ENCODE data around the gene COX7A2L. TPM values are rescaled to one million over a fixed set of nuclear protein-coding genes. Genes with fewer than 3 reads are reported as not detected.
A peak's percentile ranks its signal among the peaks of the same experiment; 100 is the strongest.
"Not testable (repeated sequence)": the region's sequence is repeated elsewhere in the genome, so short reads cannot be mapped to it uniquely, and the experiment has no call there.

The COX7A2L gene
- total and polyA plus RNA-seq, 4 experiments from 2014 or later = 77.2 to 267 (median 124) TPM

DNA sequence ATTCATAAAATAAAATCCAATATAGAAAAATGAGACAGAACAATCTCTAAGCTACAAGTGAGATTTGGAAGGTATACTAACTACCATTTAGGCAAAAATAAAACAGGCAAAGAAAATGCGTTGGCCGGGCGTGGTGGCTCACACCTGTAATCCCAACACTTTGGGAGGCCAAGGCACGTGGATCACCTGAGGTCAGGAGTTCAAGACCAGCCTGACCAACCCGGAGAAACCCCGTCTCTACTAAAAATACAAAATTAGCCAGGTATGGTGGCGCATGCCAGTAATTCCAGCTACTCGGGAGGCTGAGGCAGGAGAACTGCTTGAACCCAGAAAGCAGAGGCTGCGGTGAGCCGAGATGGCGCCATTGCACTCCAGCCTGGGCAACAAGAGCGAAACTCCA is 13.5 kb downstream of the COX7A2L start:
- H3K4me1 ChIP-seq (ENCODE audit: insufficient read depth, low read length); DNase-seq; H3K9me3 Mint-ChIP-seq; H3K9me3 ChIP-seq (ENCODE audit: control insufficient read depth in 1 of 2, low read length in 2 of 2); H3K4me3 ChIP-seq (ENCODE audit: low read length in 2 of 2); H3K27ac ChIP-seq (ENCODE audit: low read depth, low read length); H3K27me3 ChIP-seq (ENCODE audit: insufficient read depth, low read length); POLR2A ChIA-PET (ENCODE audit: partially characterized antibody); intact Hi-C loops (cut with micrococcal nuclease); H3K27me3 Mint-ChIP-seq; H3K4me3 Mint-ChIP-seq: not testable (repeated sequence)
- Mint-ChIP-seq H3K27ac (peak overlapping the region in 1 of 7 donors; percentile 49), H3K36me3 (peaks cover 44 to 73% of the 10 kb centered on the region in 2 donors), H3K4me1 (peaks cover 12 to 30% (median 19%) of the 10 kb centered on the region in 4 donors)
- CTCF ChIA-PET (ENCODE audit: partially characterized antibody) = interaction anchor here (1.3 kb wide), 1 partner anchor 10 kb away, joined by 3 read pairs; no protein-coding TSS in a partner anchor
- H3K36me3 ChIP-seq (ENCODE audit: insufficient read depth, low read length) = peaks cover 24% of the 10 kb centered on the region

DNA sequence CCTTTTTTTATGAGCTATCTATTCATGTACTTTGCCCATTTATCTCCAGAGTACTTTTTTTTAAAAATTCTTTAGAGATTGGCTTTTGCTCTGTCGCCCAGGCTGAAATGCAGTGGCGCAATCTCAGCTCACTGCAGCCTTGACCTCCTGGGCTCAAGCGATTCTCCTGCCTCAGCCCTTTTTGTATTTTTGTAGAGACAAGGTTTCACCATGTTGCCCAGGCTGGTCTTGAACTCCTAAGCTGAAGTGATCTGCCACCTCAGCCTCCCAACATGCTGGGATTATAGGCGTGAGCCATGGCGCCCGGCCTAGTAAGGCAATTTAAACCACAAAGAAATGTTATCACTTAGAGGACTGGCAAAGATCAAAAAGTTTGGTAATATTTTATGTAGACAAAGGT is 14.2 kb downstream of the COX7A2L start:
- H3K27me3 ChIP-seq (ENCODE audit: insufficient read depth, low read length); H3K27me3 Mint-ChIP-seq; H3K27ac Mint-ChIP-seq; H3K4me3 ChIP-seq (ENCODE audit: low read length in 2 of 2); H3K4me3 Mint-ChIP-seq; intact Hi-C loops (cut with micrococcal nuclease); H3K27ac ChIP-seq (ENCODE audit: low read depth, low read length); DNase-seq; H3K9me3 Mint-ChIP-seq; H3K9me3 ChIP-seq (ENCODE audit: control insufficient read depth in 1 of 2, low read length in 2 of 2): not testable (repeated sequence)
- H3K36me3 ChIP-seq (ENCODE audit: insufficient read depth, low read length) = peaks cover 18% of the 10 kb centered on the region
- H3K4me1 Mint-ChIP-seq = peaks cover 14 to 36% (median 24%) of the 10 kb centered on the region in 4 donors
- ChIA-PET CTCF (ENCODE audit: partially characterized antibody) (interaction anchor here (1.3 kb wide), 1 partner anchor 9 kb away, joined by 3 read pairs; no protein-coding TSS in a partner anchor), POLR2A (ENCODE audit: partially characterized antibody) (interaction anchor here (1.0 kb wide), 1 partner anchor 8 kb away, joined by 4 read pairs; no protein-coding TSS in a partner anchor)
- peaks cover 49 to 75% of the 10 kb centered on the region in 2 donors for H3K36me3 Mint-ChIP-seq
- peaks cover 11% of the 10 kb centered on the region for H3K4me1 ChIP-seq (ENCODE audit: insufficient read depth, low read length)

DNA sequence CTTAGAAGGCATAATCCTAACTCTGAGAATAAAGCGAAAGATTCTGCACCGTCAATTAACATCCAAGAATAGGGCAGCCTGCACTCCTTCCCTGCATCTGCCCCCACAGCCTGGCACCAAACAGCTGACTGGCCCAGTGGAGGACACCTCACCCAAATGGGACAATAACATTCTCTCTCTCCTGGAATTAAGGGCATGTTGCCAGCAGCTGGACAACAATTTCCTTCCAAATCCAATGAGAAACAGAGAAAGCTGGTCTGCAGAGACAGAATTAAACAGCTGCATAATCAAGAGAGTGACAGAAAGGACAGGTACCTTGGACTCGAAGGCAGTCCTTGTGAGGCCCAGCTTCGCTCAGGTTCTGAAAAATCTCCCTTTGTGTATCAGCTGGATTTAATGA is 15.0 kb downstream of the COX7A2L start:
- Histone ChIP-seq H3K36me3 (ENCODE audit: insufficient read depth, low read length) (peaks cover 11% of the 10 kb centered on the region), H3K9me3 (ENCODE audit: control insufficient read depth in 1 of 2, low read length in 2 of 2) (no peaks in the 10 kb centered on the region), H3K4me3 (ENCODE audit: low read length in 2 of 2) (no peak overlapping the region), H3K27me3 (ENCODE audit: insufficient read depth, low read length) (no peaks in the 10 kb centered on the region), H3K4me1 (ENCODE audit: insufficient read depth, low read length) (peaks cover 16% of the 10 kb centered on the region), H3K27ac (ENCODE audit: low read depth, low read length) (no peak overlapping the region)
- H3K27ac Mint-ChIP-seq = peak overlapping the region in 1 of 7 donors; percentile 19
- intact Hi-C loops (cut with micrococcal nuclease) = no loop called here
- peaks cover 0 to 7% (median 0%) of the 10 kb centered on the region in 8 donors for H3K9me3 Mint-ChIP-seq
- ChIA-PET POLR2A (ENCODE audit: partially characterized antibody) (interaction anchor here (1.0 kb wide), 1 partner anchor 8 kb away, joined by 4 read pairs; no protein-coding TSS in a partner anchor), CTCF (ENCODE audit: partially characterized antibody) (interaction anchor here (1.6 kb wide), 1 partner anchor 10 kb away, joined by 4 read pairs; no protein-coding TSS in a partner anchor)
- no peak overlapping the region for H3K4me3 Mint-ChIP-seq
- DNase-seq = no peak
- H3K36me3 Mint-ChIP-seq = peaks cover 49 to 74% of the 10 kb centered on the region in 2 donors
- H3K4me1 Mint-ChIP-seq = peaks cover 18 to 44% (median 29%) of the 10 kb centered on the region in 4 donors
- no peaks in the 10 kb centered on the region for H3K27me3 Mint-ChIP-seq

DNA sequence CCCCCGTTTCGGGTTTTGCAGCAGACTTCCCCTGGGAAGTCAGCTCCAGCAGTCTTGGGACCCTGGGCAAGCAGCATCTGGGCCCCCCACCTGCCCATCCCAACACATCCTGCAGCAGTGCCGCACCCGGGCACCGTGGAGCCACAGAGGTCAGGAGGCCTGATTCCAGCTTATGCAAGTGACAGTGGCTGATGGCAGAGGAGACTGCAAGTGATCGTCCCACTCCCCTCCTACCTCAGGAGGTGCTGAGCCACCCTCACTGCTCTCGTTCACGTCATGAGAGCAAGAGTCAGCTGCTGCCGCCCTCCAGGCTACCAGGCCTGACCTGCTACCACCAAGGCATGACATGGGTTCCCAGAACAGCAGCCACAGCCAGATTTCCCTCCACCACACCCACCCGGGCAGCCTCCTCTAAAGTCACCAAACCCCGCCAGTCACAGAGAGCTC is 18.2 kb downstream of the COX7A2L start:
- no peak overlapping the region for H3K4me3 ChIP-seq (ENCODE audit: low read length in 2 of 2)
- ChIA-PET CTCF (ENCODE audit: partially characterized antibody) (interaction anchor here (1.0 to 1.3 kb wide), 4 partner anchors 8 to 255 kb away, joined by 3 to 6 read pairs (median 4); partner anchors contain the start of gene COX7A2L), POLR2A (ENCODE audit: partially characterized antibody) (interaction anchor here (1.4 kb wide), 1 partner anchor 18 kb away, joined by 4 read pairs; the partner anchor contains the start of gene COX7A2L)
- Mint-ChIP-seq H3K9me3 (peaks cover 0 to 13% (median 1%) of the 10 kb centered on the region in 8 donors), H3K4me1 (peaks cover 18 to 33% (median 26%) of the 10 kb centered on the region in 4 donors), H3K27ac (peak overlapping the region in 4 of 7 donors; percentile 36 to 80 (median 58)), H3K4me3 (peak overlapping the region in 1 of 8 donors; percentile 8), H3K27me3 (no peaks in the 10 kb centered on the region), H3K36me3 (peaks cover 62 to 67% of the 10 kb centered on the region in 2 donors)
- DNase-seq = no peak
- no peak overlapping the region for H3K27ac ChIP-seq (ENCODE audit: low read depth, low read length)
- H3K9me3 ChIP-seq (ENCODE audit: control insufficient read depth in 1 of 2, low read length in 2 of 2) = no peaks in the 10 kb centered on the region
- no peaks in the 10 kb centered on the region for H3K27me3 ChIP-seq (ENCODE audit: insufficient read depth, low read length)
- H3K36me3 ChIP-seq (ENCODE audit: insufficient read depth, low read length) = peaks cover 10% of the 10 kb centered on the region
- intact Hi-C loops (cut with micrococcal nuclease) = no loop called here
- H3K4me1 ChIP-seq (ENCODE audit: insufficient read depth, low read length) = peaks cover 16% of the 10 kb centered on the region

DNA sequence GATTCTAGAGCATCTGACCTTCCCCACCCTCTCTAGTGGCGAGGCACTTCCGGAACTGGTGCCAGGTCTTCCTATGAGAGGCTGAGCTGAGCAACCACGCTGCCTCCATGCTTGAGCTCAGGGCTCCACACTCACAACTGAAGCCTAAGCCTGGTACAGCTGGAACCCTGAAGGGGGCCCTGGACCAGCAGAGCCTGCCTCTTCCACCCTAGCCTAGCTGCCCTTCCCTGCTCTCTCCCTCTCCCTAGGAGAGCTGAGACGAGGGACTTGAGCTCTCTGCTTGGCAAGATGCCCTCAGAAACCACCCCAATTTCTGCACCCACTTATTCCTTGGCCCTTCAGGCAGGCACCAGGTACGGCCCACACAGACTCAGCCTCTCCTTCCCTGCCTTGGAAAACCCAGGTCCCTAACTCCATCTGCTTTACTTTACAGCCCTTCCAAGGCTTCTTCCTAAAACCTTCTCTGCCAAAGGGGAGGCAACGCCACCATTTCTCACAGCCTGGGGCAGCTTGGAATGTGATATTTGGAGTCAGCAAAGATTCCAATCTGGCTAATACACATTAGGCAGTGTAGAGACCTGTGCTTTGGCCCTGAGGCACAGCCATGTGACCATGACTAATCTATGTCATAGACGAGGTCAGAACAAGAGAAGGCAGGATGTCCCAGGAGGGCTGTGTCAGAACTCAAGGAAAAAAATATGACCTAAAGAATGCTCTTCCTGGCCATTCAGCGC is 18.8 kb downstream of the COX7A2L start:
- H3K27ac ChIP-seq (ENCODE audit: low read depth, low read length) = no peak overlapping the region
- Mint-ChIP-seq H3K36me3 (peaks cover 63 to 72% of the 10 kb centered on the region in 2 donors), H3K27ac (peak overlapping the region; percentile 21 to 87 (median 78)), H3K4me3 (peak overlapping the region in 1 of 8 donors; percentile 40), H3K4me1 (peaks cover 20 to 33% (median 26%) of the 10 kb centered on the region in 4 donors), H3K9me3 (peaks cover 0 to 13% (median 1%) of the 10 kb centered on the region in 8 donors), H3K27me3 (no peaks in the 10 kb centered on the region)
- peaks cover 10% of the 10 kb centered on the region for H3K36me3 ChIP-seq (ENCODE audit: insufficient read depth, low read length)
- no peaks in the 10 kb centered on the region for H3K27me3 ChIP-seq (ENCODE audit: insufficient read depth, low read length)
- intact Hi-C loops (cut with micrococcal nuclease) = no loop called here
- no peak overlapping the region for H3K4me3 ChIP-seq (ENCODE audit: low read length in 2 of 2)
- H3K9me3 ChIP-seq (ENCODE audit: control insufficient read depth in 1 of 2, low read length in 2 of 2) = no peaks in the 10 kb centered on the region
- H3K4me1 ChIP-seq (ENCODE audit: insufficient read depth, low read length) = peaks cover 16% of the 10 kb centered on the region
- POLR2A ChIA-PET (ENCODE audit: partially characterized antibody) = interaction anchor here (1.0 kb wide), 1 partner anchor 19 kb away, joined by 3 read pairs; the partner anchor contains the start of gene COX7A2L
- CTCF ChIA-PET (ENCODE audit: partially characterized antibody) = interaction anchor here (1.0 to 1.1 kb wide), 4 partner anchors 9 to 254 kb away, joined by 3 to 5 read pairs (median 4); no protein-coding TSS in a partner anchor
- DNase-seq = no peak

DNA sequence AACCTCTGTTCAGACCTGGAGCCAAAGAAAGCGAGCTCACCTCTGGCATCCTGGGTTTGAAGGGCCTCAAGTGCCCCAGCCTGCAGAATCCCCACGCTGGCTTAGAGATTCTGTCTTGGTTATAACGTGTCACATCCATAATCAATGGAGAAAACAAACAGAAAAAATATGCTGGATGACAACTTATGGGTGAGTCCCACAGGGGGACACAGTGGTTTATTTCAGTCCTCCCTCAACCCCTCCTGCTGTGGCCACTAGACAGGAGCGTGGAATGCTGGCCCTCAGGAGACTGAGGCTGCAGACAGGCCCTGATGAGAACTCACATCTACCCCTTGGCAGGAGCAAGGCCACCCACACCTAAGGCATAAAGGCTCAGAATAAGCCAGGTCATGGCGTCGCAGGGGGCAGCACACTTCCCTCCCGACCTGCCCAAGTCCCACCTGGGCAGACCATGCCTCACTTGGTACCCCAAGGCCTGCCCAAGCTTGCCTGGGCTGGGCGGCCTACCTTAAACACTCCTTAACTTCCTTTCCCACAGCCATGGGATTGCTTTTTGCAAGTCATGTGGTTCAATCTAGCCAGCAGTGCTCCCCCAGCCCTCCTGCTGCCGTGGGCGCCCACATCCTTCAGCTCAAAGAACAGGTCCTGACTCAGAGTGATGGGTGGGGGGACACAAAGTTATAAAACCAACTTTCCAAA is 19.9 kb downstream of the COX7A2L start:
- peak overlapping the region in 6 of 7 donors; percentile 68 to 85 (median 80) for H3K27ac Mint-ChIP-seq
- Histone ChIP-seq H3K27me3 (ENCODE audit: insufficient read depth, low read length) (no peaks in the 10 kb centered on the region), H3K9me3 (ENCODE audit: control insufficient read depth in 1 of 2, low read length in 2 of 2) (no peaks in the 10 kb centered on the region), H3K4me1 (ENCODE audit: insufficient read depth, low read length) (peaks cover 16% of the 10 kb centered on the region), H3K36me3 (ENCODE audit: insufficient read depth, low read length) (peaks cover 8% of the 10 kb centered on the region), H3K4me3 (ENCODE audit: low read length in 2 of 2) (no peak overlapping the region), H3K27ac (ENCODE audit: low read depth, low read length) (no peak overlapping the region)
- H3K4me3 Mint-ChIP-seq = no peak overlapping the region
- no peaks in the 10 kb centered on the region for H3K27me3 Mint-ChIP-seq
- peaks cover 19 to 33% (median 26%) of the 10 kb centered on the region in 4 donors for H3K4me1 Mint-ChIP-seq
- H3K9me3 Mint-ChIP-seq = peaks cover 0 to 13% (median 2%) of the 10 kb centered on the region in 8 donors
- CTCF ChIA-PET (ENCODE audit: partially characterized antibody) = interaction anchor here (1.1 kb wide), 1 partner anchor 14 kb away, joined by 3 read pairs; no protein-coding TSS in a partner anchor
- POLR2A ChIA-PET (ENCODE audit: partially characterized antibody) = no interaction called here
- DNase-seq = no peak
- intact Hi-C loops (cut with micrococcal nuclease) = no loop called here
- H3K36me3 Mint-ChIP-seq = peaks cover 63 to 78% of the 10 kb centered on the region in 2 donors

Data from CD4-positive, alpha-beta memory T cell (primary cell).